Fibroblast of skin of right biceps (primary cell): ENCODE data around the gene MPV17L.
"Not testable (repeated sequence)": the region's sequence is repeated elsewhere in the genome, so short reads cannot be mapped to it uniquely, and the experiment has no call there.

Experiments used
- DNase-seq: peaks from one replicate; pipeline ENCODE4 v3.0.0-alpha.2; 2013

MPV17L gene

DNA sequence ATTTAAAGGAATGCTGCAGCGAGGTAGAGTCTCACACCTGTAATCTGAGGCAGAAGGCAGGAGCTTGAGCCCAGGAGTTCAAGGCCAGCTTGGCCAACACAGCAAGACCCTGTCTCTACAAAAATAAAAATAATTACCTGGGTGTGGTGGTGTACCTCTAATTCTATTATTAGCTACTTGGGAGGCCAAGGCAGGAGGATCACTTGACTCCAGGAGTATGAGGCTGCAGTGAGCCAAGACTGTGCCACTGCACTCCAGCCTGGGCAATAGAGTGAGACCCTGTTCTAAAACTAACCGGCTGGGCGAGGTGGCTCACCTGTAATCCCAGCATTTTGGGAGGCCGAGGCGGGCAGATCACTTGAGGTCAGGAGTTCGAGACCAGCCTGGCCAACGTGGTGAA is 57.7 kb downstream of the MPV17L start:
- DNase-seq: not testable (repeated sequence)

DNA sequence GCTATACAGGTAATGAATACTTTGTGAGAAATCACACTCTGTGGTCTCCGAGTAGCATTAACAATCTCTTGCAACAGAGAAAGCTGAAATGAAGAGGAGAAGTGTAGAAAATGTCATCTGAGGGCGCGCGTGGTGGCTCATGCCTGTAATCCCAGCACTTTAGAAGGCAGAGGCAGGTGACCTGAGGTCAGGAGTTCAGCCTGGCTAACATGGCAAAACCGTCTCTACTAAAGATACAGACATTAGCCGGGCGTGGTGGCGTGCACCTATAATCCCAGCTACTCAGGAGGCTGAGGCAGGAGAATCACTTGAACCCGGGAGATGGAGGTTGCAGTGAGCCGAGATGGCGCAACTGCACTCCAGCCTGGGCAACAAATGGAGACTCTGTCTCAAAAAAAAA is 59.4 kb downstream of the MPV17L start:
- DNase-seq: not testable (repeated sequence)

DNA sequence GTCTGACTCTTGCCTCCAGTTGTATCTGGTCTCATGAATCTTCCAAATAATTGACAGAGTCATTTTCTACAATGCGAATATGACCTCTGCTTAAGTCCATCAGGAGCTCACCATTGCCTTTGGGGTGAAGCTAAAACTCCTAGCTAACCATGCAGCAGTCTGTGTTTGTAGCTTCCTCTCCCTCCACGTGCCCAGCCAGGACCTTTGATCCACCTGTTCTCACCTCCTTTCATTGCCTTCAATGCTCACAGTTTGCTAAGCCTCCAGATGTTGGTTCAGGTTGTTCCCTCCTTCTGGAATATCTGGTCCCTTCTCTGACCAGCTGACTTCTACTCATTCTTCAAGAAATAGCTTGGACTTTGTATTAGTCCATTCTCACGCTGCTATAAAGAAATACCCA is 61.8 kb downstream of the MPV17L start:
- no peak for DNase-seq

DNA sequence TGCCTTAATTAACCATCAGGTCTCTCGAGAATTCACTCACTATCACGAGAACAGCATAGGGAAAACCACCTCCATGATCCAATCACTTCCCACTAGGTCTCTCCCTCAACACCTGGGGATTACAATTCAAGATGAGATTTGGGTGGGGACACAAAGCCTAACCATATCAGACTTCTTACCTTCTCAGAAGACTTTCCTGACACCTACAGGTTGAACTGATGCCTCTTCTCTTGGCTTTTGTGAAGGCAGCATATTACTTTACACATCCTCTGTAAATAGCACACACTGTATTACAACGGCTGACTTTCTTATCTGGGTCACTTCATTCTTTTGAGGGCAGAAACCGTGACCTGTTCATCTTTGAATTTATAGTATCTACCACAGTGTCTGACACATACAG is 62.4 kb downstream of the MPV17L start:
- no peak for DNase-seq

DNA sequence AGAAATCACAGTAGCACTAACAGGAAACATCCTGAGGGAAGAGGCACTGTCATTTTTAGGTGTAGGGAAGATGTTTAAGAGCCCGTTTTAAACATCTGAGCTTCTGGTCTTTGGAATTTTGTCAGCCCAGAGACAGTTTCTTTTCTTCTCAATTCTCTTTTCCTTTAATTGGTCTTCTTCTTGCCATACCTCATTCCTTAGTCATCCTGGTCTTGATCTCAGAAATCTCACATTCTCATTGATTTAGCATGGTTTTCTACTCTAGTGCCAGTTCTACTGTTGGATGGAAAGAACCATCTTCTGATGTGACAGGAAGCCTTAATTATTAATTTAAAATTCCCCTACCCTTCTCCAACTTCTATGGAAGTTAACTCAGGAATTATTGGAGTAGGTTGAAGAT is 64.2 kb downstream of the MPV17L start:
- peak; percentile 41 for DNase-seq

DNA sequence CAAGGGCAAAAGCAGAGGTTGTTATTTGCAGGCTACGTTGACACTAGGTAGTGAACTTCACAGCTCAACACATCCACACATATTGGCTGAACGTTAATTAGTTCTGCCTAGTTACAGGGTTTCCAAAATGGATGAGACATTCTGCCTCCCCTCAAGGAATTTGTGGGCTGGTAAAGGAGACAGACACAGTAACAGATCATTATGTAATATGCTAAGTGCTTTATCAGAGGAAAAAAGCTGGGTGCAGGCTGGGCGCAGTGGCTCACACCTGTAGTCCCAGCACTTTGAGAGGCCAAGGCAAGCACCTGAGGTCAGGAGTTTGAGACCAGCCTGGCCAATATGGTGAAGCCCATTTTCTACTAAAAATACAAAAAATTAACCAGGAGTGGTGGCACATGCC is 65.0 kb downstream of the MPV17L start:
- no peak for DNase-seq

DNA sequence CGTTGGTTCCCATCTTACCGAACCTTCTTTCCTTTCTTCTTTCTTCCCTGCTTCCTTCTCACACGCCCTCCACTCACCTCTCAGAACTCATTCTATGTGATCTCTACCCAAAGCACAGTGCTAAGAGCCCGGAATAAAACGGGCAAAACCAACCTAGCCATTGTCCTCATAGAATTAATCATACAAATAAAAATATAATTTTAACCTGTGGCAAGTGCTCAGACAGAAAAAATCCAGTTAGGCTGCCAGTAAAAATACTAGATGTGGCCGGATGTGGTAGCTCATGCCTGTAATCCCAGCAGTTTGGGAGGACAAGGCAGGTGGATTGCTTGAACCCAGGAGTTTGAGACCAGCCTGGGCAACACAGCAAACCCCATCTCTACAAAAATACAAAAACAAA is 65.8 kb downstream of the MPV17L start:
- no peak for DNase-seq
